SK-N-SH (cell line): ENCODE results near the gene SLAMF1. TPM values are rescaled to one million over a fixed set of nuclear protein-coding genes. Genes with fewer than 3 reads are reported as not detected.

Source experiments
- CTCF ChIA-PET: fragments of 300-600, 350-600 bp; formaldehyde crosslinking; extraction: SDS; loops from one replicate; lab custom pipeline; 2021; lab: Yijun Ruan, JAX
- POLR2A ChIA-PET: fragments of 350-600 bp; sonication (Branson Sonifier 250); formaldehyde crosslinking; extraction: SDS; loops from one replicate; lab custom pipeline; 2020; ENCODE audit warnings: antibody characterized with exemption, inconsistent platforms; lab: Yijun Ruan, JAX
- DNase-seq: peaks from one replicate; pipeline ENCODE4 v3.0.0; 2012
- H2AFZ ChIP-seq: fragments of 200-600 bp; sonication (generic); 2 replicates; pipeline ENCODE4 v1.8.1; 2016; ENCODE audit warnings: antibody characterized with exemption, mild to moderate bottlenecking, low read depth
- H3F3A ChIP-seq: fragments of 200-600 bp; sonication (generic); replicated peaks from 2 replicates; pipeline ENCODE3; 2016; ENCODE audit warnings: antibody characterized with exemption, mild to moderate bottlenecking; ENCODE audit not compliant: insufficient read depth
- H3K27ac ChIP-seq, 2 experiments: fragments of 200-500 bp in 1 of 2; fragments of 200-600 bp in 1 of 2; sonication (Bioruptor generic) in 1 of 2; sonication (generic), shearing (Covaris generic) in 1 of 2; 2 replicates each; pipeline versions ENCODE4 v1.5.1 to v1.6.1; 2014 to 2016; ENCODE audit warnings: low read depth in 2 of 2, inconsistent platforms in 1 of 2, low read length in 1 of 2, mild to moderate bottlenecking in 1 of 2, mixed read lengths in 1 of 2
- H3K27me3 ChIP-seq: fragments of 200-600 bp; sonication (generic), shearing (Covaris generic); 2 replicates; pipeline ENCODE4 v1.6.1; 2016; ENCODE audit warnings: mixed run types; ENCODE audit not compliant: insufficient read depth
- H3K36me3 ChIP-seq, 2 experiments: fragments of 200-500 bp in 1 of 2; fragments of 200-600 bp in 1 of 2; sonication (Bioruptor generic) in 1 of 2; sonication (generic) in 1 of 2; replicated peaks in 1 of 2; 2 replicates each; pipeline versions ENCODE3 to v1.5.1; 2014 to 2016; ENCODE audit warnings: low read length in 1 of 2, mild to moderate bottlenecking in 1 of 2; ENCODE audit not compliant: insufficient read depth in 2 of 2, control insufficient read depth in 1 of 2
- H3K4me1 ChIP-seq, 2 experiments: fragments of 200-500 bp in 1 of 2; fragments of 200-600 bp in 1 of 2; sonication (Bioruptor generic) in 1 of 2; sonication (generic), shearing (Covaris generic) in 1 of 2; 2 replicates each; pipeline versions ENCODE4 v1.5.1 to v1.6.1; 2014 to 2016; ENCODE audit warnings: low read depth in 1 of 2, low read length in 1 of 2, mixed run types in 1 of 2; ENCODE audit not compliant: insufficient read depth in 2 of 2, control insufficient read depth in 1 of 2
- H3K4me2 ChIP-seq: fragments of 200-600 bp; sonication (generic), shearing (Covaris generic); 2 replicates; pipeline ENCODE4 v1.6.1; 2017; ENCODE audit warnings: mixed run types
- H3K4me3 ChIP-seq, 2 experiments: fragments of 200-500 bp in 1 of 2; fragments of 200-600 bp in 1 of 2; sonication (Bioruptor generic) in 1 of 2; sonication (generic), shearing (Covaris generic) in 1 of 2; 2 replicates each; pipeline versions ENCODE4 v1.5.1 to v1.8.1; 2014 to 2016; ENCODE audit warnings: low read depth in 2 of 2, inconsistent platforms in 1 of 2, low read length in 1 of 2, mild to moderate bottlenecking in 1 of 2, mixed read lengths in 1 of 2, moderate library complexity in 1 of 2
- H3K79me2 ChIP-seq: fragments of 200-600 bp; sonication (generic); 2 replicates; pipeline ENCODE4 v1.8.1; 2017; ENCODE audit warnings: mild to moderate bottlenecking; ENCODE audit not compliant: insufficient read depth
- H3K9ac ChIP-seq: fragments of 200-600 bp; sonication (generic); 2 replicates; pipeline ENCODE4 v1.6.1; 2017; ENCODE audit warnings: mixed run types
- H3K9me2 ChIP-seq: fragments of 200-600 bp; sonication (generic); 2 replicates; pipeline ENCODE4 v1.6.1; 2017; ENCODE audit warnings: mixed run types
- H3K9me3 ChIP-seq: fragments of 200-600 bp; sonication (generic); 2 replicates; pipeline ENCODE4 v1.6.1; 2017; ENCODE audit warnings: mixed run types, mild to moderate bottlenecking, moderate library complexity
- H4K20me1 ChIP-seq: fragments of 200-600 bp; sonication (generic); 2 replicates; pipeline ENCODE4 v1.6.1; 2017; ENCODE audit warnings: mild to moderate bottlenecking, mixed run types; ENCODE audit not compliant: insufficient read depth
- CTCF ChIP-seq: fragments of 200-600 bp; sonication (generic); IDR thresholded peaks from 2 replicates; pipeline ENCODE4 v1.6.1; 2017; ENCODE audit warnings: antibody characterized with exemption, mild to moderate bottlenecking, moderate library complexity
- ELF1 ChIP-seq: IDR thresholded peaks from 2 replicates; pipeline ENCODE4 v1.4.0; 2012
- EP300 ChIP-seq, 2 experiments: IDR thresholded peaks; 2 replicates each; pipeline versions ENCODE4 v1.4.0 to v1.6.1; 2012; ENCODE audit warnings: borderline replicate concordance in 1 of 2, low read depth in 1 of 2, low read length in 1 of 2
- EZH2phosphoT487 ChIP-seq: fragments of 200-600 bp; sonication (generic); IDR thresholded peaks from 2 replicates; pipeline ENCODE4 v1.6.1; 2017; ENCODE audit warnings: low read depth, mixed run types, mild to moderate bottlenecking, antibody characterized with exemption, moderate library complexity, borderline replicate concordance
- FOXM1 ChIP-seq: IDR thresholded peaks from 2 replicates; pipeline ENCODE4 v1.4.0; 2012; ENCODE audit warnings: low read depth, mild to moderate bottlenecking
- GATA2 ChIP-seq: sonication (generic); formaldehyde crosslinking; IDR thresholded peaks from 2 replicates; pipeline ENCODE4 v1.5.0; 2020; ENCODE audit warnings: mild to moderate bottlenecking, missing genetic modification reagents
- IRF3 ChIP-seq: fragments of 150-350 bp; IDR thresholded peaks from 2 replicates; pipeline ENCODE4 v1.6.1; 2016; ENCODE audit warnings: mild to moderate bottlenecking, low read depth, low read length
- JUND ChIP-seq: IDR thresholded peaks from 2 replicates; pipeline ENCODE4 v1.4.0; 2012
- MAX ChIP-seq: IDR thresholded peaks from 2 replicates; pipeline ENCODE4 v1.4.0; 2012; ENCODE audit warnings: low read depth
- MEF2A ChIP-seq: IDR thresholded peaks from 2 replicates; pipeline ENCODE4 v1.4.0; 2012; ENCODE audit warnings: low read depth, borderline replicate concordance
- NFIC ChIP-seq: IDR thresholded peaks from 2 replicates; pipeline ENCODE4 v1.4.0; 2012; ENCODE audit warnings: borderline replicate concordance
- RAD21 ChIP-seq: IDR thresholded peaks from 2 replicates; pipeline ENCODE4 v1.6.1; 2012; ENCODE audit warnings: mild to moderate bottlenecking, low read length
- REST ChIP-seq: IDR thresholded peaks from 2 replicates; pipeline ENCODE4 v1.6.1; 2012; ENCODE audit warnings: mild to moderate bottlenecking, low read depth, low read length, moderate library complexity
- SMC3 ChIP-seq: IDR thresholded peaks from 2 replicates; pipeline ENCODE4 v1.6.1; 2012; ENCODE audit warnings: low read depth, low read length, improper control_type of control experiment
- TEAD4 ChIP-seq: IDR thresholded peaks from 2 replicates; pipeline ENCODE4 v1.4.0; 2012; ENCODE audit warnings: mild to moderate bottlenecking, borderline replicate concordance; ENCODE audit not compliant: insufficient read depth
- USF1 ChIP-seq: IDR thresholded peaks from 2 replicates; pipeline ENCODE4 v1.4.0; 2012; ENCODE audit warnings: low read depth, borderline replicate concordance
- USF2 ChIP-seq: fragments of 150-350 bp; IDR thresholded peaks from 2 replicates; pipeline ENCODE4 v1.6.1; 2017; ENCODE audit warnings: antibody characterized with exemption, low read length, low read depth, borderline replicate concordance
- ZBTB33 ChIP-seq: IDR thresholded peaks from 2 replicates; pipeline ENCODE4 v1.4.0; 2012; ENCODE audit warnings: low read depth, borderline replicate concordance
- WGBS: methylation state at CpG from one replicate; pipeline ENCODE4 v1.1.6; 2017; ENCODE audit warnings: low lambda C conversion rate; 5-methylcytosine and 5-hydroxymethylcytosine counted together
- polyA plus RNA-seq, 3 experiments: library from polyadenylated mRNA; depleted of rRNA; stranded (reverse); fragments of >200 nt; gene quantifications; 2 replicates each; pipeline ENCODE4 v1.2.3, GENCODE V29; 2012

SLAMF1 gene
- polyA plus RNA-seq, 1 of the 3 experiments (the other 2 are of a cell fraction) = not detected

- H3F3A ChIP-seq = no peaks in the 10 kb centered on the region
- ChIA-PET CTCF (interaction anchor here (0.6 to 1.2 kb wide), 3 partner anchors 9 to 14 kb away, joined by 3 read pairs; no protein-coding TSS in a partner anchor), POLR2A (no interaction called here)
- H3K9ac ChIP-seq = no peak overlapping the region
- no peak overlapping the region for H3K4me2 ChIP-seq
- no peaks in the 10 kb centered on the region for H3K9me2 ChIP-seq
- peaks cover 3% of the 10 kb centered on the region; the same call in 1 of the 2 replicates for H3K9me3 ChIP-seq
- no peaks in the 10 kb centered on the region for H3K4me1 ChIP-seq
- H3K79me2 ChIP-seq = no peaks in the 10 kb centered on the region
- H3K4me3 ChIP-seq = no peak overlapping the region
- TF ChIP-seq SMC3 = no peak
- TF ChIP-seq RAD21 = no peak
- no peak for TF ChIP-seq JUND
- no peak for TF ChIP-seq REST
- no peak for TF ChIP-seq EZH2phosphoT487
- no peak for TF ChIP-seq MAX
- no peak for TF ChIP-seq NFIC
- no peak for TF ChIP-seq IRF3
- TF ChIP-seq GATA2 (CRISPR knock-in tag) = no peak
- no peak for TF ChIP-seq FOXM1
- no peak for TF ChIP-seq ZBTB33
- no peak for TF ChIP-seq USF2
- TF ChIP-seq ELF1 = no peak
- TF ChIP-seq USF1 = no peak
- TF ChIP-seq EP300 (IDR thresholded peaks at IDR 0.05; ENCODE audit: borderline replicate concordance in 1 of 2, low read depth in 1 of 2, low read length in 1 of 2) = no peak
- no peak for TF ChIP-seq TEAD4
- no peak for TF ChIP-seq CTCF
- TF ChIP-seq MEF2A = no peak
- no peaks in the 10 kb centered on the region for H4K20me1 ChIP-seq
- DNase-seq = no peak
- H3K27me3 ChIP-seq = peaks cover 7% of the 10 kb centered on the region; the same call in 1 of the 2 replicates
- no peak overlapping the region for H2AFZ ChIP-seq
- H3K27ac ChIP-seq = no peak overlapping the region
- H3K36me3 ChIP-seq = no peaks in the 10 kb centered on the region
- 3% methylated on average over 3 of the region's 3 CpGs for WGBS
Observed at GRCh38 chr1:160671603-160672517, 25.0 kb upstream of the SLAMF1 start.
